KMS-11 (cell line): ENCODE measurements around the gene MRTO4.

Source experiments
- H2AFZ ChIP-seq: fragments of 200-600 bp; sonication (generic); 2 replicates; pipeline ENCODE4 v1.6.1; 2016; ENCODE audit warnings: antibody characterized with exemption, mixed run types, low read depth
- H3K27ac ChIP-seq: fragments of 200-600 bp; sonication (generic); 2 replicates; pipeline ENCODE4 v1.6.1; 2016; ENCODE audit warnings: mild to moderate bottlenecking, mixed run types
- H3K27me3 ChIP-seq: fragments of 200-600 bp; sonication (generic); 2 replicates; pipeline ENCODE4 v1.6.1; 2017; ENCODE audit warnings: mild to moderate bottlenecking, low read depth, mixed run types, moderate library complexity; ENCODE audit not compliant: insufficient read depth
- H3K36me3 ChIP-seq: fragments of 200-600 bp; sonication (generic); 2 replicates; pipeline ENCODE4 v1.6.1; 2017; ENCODE audit warnings: mild to moderate bottlenecking, mixed run types; ENCODE audit not compliant: insufficient read depth
- H3K4me1 ChIP-seq: fragments of 200-600 bp; sonication (generic); 2 replicates; pipeline ENCODE4 v1.6.1; 2016; ENCODE audit warnings: mild to moderate bottlenecking, low read depth, mixed run types; ENCODE audit not compliant: poor library complexity, severe bottlenecking
- H3K4me2 ChIP-seq: fragments of 200-600 bp; sonication (generic); 2 replicates; pipeline ENCODE4 v1.7.0; 2016; ENCODE audit warnings: mild to moderate bottlenecking, mixed run types
- H3K4me3 ChIP-seq: fragments of 200-600 bp; sonication (generic); IDR thresholded peaks from 2 replicates; pipeline ENCODE4 v1.6.1; 2017; ENCODE audit warnings: low read depth, low read length, mixed read lengths; ENCODE audit not compliant: insufficient read depth
- H3K79me2 ChIP-seq: fragments of 200-600 bp; sonication (generic); 2 replicates; pipeline ENCODE4 v1.6.1; 2016; ENCODE audit warnings: low read depth, mixed run types; ENCODE audit not compliant: insufficient read depth
- H3K9ac ChIP-seq: fragments of 200-600 bp; sonication (generic); 2 replicates; pipeline ENCODE4 v1.6.1; 2016; ENCODE audit warnings: mild to moderate bottlenecking, mixed run types
- H4K20me1 ChIP-seq: fragments of 200-600 bp; sonication (generic); 2 replicates; pipeline ENCODE4 v1.6.1; 2016; ENCODE audit warnings: mild to moderate bottlenecking, mixed run types; ENCODE audit not compliant: insufficient read depth
- CTCF ChIP-seq: fragments of 200-600 bp; sonication (generic); conservative IDR thresholded peaks from 2 replicates; pipeline ENCODE4 v1.6.1; 2017; ENCODE audit warnings: low read depth, mild to moderate bottlenecking, antibody characterized with exemption, low read length, moderate library complexity, mixed read lengths

MRTO4 gene

GRCh38 chr1:19209439-19209989 lies 42.1 kb upstream of the MRTO4 start:
- no peak overlapping the region for H3K4me3 ChIP-seq
- H2AFZ ChIP-seq = peak overlapping the region; percentile 70; the same call in 1 of the 2 replicates
- peaks cover 15% of the 10 kb centered on the region for H4K20me1 ChIP-seq
- H3K4me1 ChIP-seq = peaks cover 61% of the 10 kb centered on the region
- H3K27ac ChIP-seq = peak overlapping the region; percentile 88
- no peak for TF ChIP-seq CTCF
- H3K79me2 ChIP-seq = peaks cover 95% of the 10 kb centered on the region
- peak overlapping the region; percentile 99 for H3K4me2 ChIP-seq
- H3K27me3 ChIP-seq = no peaks in the 10 kb centered on the region
- no peaks in the 10 kb centered on the region for H3K36me3 ChIP-seq
- H3K9ac ChIP-seq = peak overlapping the region; percentile 86

- no peak for TF ChIP-seq CTCF
- H3K27ac ChIP-seq = peak within 1 kb of the TSS; percentile 88
- peak within 1 kb of the TSS; percentile 93 for H3K4me3 ChIP-seq
- H3K27me3 ChIP-seq = no peaks in the 10 kb centered on the region
- peaks cover 56% of the 10 kb centered on the region for H3K4me1 ChIP-seq
- peaks cover 95% of the 10 kb centered on the region for H3K79me2 ChIP-seq
- peaks cover 15% of the 10 kb centered on the region for H4K20me1 ChIP-seq
- no peaks in the 10 kb centered on the region for H3K36me3 ChIP-seq
- H3K4me2 ChIP-seq = peak within 1 kb of the TSS; percentile 99
- H2AFZ ChIP-seq = peak within 1 kb of the TSS; percentile 70
- H3K9ac ChIP-seq = peak within 1 kb of the TSS; percentile 86
These were observed 41.4 kb upstream of the MRTO4 start, which contains the start of gene UBR4 for GRCh38 chr1:19209990-19210771. TSS of gene UBR4 (minus strand) at chr1:19210266. CDS start at chr1:19210248, 18 bp downstream.

GRCh38 chr1:19210772-19211549 lies 40.6 kb upstream of the MRTO4 start:
- Histone ChIP-seq H3K4me3 (peak overlapping the region; percentile 93), H2AFZ (peak overlapping the region; percentile 70), H3K4me2 (peak overlapping the region; percentile 99), H3K27ac (peak overlapping the region; percentile 88), H3K36me3 (no peaks in the 10 kb centered on the region), H3K9ac (peak overlapping the region; percentile 86), H4K20me1 (peaks cover 11% of the 10 kb centered on the region), H3K4me1 (peaks cover 56% of the 10 kb centered on the region), H3K27me3 (no peaks in the 10 kb centered on the region), H3K79me2 (peaks cover 91% of the 10 kb centered on the region)
- no peak for TF ChIP-seq CTCF

- no peak for TF ChIP-seq CTCF
- Histone ChIP-seq H3K4me2 (peak overlapping the region; percentile 99), H4K20me1 (0 out of 2 replicates have a peak, but pooled peaks cover 5% of the 10 kb centered on the region), H2AFZ (no peak overlapping the region), H3K27me3 (no peaks in the 10 kb centered on the region), H3K4me1 (peaks cover 45% of the 10 kb centered on the region), H3K9ac (no peak overlapping the region), H3K79me2 (peaks cover 79% of the 10 kb centered on the region), H3K36me3 (no peaks in the 10 kb centered on the region), H3K27ac (no peak overlapping the region), H3K4me3 (no peak overlapping the region)
These were observed 39.4 kb upstream of the MRTO4 start for GRCh38 chr1:19212167-19212566.
